ENCODE results near the gene PTPRC.

Gene PTPRC

DNA sequence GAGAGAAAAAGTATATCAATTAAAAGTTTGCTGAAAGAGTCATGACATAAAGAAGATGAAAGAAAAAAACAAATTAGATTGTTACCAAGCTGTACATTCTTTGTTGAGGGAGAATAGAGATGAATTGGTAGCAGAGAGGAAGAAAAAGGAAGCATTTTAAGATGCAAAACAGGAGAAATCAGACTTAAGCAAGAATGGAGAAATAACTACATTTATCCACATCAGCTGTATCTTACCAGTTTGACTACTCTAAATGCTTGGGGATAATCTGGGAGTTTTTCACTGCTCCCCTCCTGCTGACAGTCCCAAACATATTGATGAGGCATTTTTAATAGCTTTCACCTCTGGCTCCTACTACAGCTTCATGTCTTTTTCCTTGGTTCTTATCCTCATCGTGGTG, 16.8 kb upstream of the PTPRC start:
- DNase-seq (ENCODE audit: low spot score) = no peak
- TF ChIP-seq, protein P1, sequence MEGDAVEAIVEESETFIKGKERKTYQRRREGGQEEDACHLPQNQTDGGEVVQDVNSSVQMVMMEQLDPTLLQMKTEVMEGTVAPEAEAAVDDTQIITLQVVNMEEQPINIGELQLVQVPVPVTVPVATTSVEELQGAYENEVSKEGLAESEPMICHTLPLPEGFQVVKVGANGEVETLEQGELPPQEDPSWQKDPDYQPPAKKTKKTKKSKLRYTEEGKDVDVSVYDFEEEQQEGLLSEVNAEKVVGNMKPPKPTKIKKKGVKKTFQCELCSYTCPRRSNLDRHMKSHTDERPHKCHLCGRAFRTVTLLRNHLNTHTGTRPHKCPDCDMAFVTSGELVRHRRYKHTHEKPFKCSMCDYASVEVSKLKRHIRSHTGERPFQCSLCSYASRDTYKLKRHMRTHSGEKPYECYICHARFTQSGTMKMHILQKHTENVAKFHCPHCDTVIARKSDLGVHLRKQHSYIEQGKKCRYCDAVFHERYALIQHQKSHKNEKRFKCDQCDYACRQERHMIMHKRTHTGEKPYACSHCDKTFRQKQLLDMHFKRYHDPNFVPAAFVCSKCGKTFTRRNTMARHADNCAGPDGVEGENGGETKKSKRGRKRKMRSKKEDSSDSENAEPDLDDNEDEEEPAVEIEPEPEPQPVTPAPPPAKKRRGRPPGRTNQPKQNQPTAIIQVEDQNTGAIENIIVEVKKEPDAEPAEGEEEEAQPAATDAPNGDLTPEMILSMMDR (IDR thresholded peaks at IDR 0.05; ENCODE audit: extremely low read depth, missing control alignments) = no peak

DNA sequence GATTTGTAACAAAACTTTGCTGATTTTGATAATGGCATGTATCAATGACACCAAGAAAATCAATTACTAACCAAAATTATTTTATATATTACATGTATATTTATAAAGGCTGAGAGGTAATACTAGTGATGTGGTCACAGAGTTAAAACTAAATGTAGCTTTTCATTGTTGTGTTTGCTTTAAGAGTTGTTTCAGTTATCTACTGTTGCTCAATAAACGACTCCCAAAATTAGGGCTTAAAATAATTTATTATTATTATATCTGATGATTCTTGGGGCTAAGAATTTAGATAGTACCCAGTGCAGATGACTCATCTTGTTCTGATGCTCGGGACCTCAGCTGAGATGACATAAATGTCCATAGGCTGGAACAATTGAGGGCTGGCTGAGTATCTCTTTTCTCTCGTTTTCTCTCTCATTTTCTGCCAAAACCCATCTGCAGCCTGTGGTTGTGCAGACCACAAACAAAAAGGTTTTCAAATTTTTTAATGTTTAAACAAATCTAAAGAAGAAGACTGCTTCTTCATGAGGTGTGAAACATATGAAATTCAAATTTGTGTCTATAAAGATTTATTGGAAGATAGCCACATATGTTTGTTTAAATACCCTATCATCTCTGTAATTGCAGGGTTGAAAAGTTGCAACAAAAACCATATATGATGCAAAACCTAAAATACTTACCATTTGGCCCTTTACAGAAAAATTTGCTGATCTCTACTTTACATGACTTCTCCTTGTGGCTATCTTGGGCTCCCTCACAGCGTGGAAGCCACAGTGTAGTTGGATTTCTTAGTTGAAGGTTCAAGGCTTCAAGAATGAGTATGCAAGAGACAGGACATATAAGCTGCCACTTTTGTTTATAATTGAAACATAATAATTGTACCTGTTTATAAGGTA, 14.8 kb upstream of the PTPRC start:
- TF ChIP-seq, protein P1 (IDR thresholded peaks at IDR 0.05; ENCODE audit: extremely low read depth, missing control alignments) = no peak
- DNase-seq (ENCODE audit: low spot score) = no peak

DNA sequence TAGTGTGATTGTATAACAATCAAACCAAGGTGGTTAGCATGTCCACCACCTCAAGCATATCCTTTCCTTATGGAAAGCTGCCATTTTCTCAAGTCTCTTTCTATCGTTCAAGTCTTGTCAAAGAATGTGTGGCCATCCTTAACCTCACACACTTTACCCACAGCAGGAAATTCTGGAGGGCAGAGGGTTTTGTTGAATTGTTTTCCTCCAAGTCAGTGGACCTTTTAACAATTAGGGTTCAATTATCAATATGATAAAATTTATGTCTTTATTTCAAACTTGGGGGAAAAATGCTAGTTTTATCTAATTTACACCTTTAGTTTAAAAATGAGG, 14.2 kb upstream of the PTPRC start:
- no peak for DNase-seq (ENCODE audit: low spot score)
- TF ChIP-seq, protein P1 (IDR thresholded peaks at IDR 0.05; ENCODE audit: extremely low read depth, missing control alignments) = no peak

DNA sequence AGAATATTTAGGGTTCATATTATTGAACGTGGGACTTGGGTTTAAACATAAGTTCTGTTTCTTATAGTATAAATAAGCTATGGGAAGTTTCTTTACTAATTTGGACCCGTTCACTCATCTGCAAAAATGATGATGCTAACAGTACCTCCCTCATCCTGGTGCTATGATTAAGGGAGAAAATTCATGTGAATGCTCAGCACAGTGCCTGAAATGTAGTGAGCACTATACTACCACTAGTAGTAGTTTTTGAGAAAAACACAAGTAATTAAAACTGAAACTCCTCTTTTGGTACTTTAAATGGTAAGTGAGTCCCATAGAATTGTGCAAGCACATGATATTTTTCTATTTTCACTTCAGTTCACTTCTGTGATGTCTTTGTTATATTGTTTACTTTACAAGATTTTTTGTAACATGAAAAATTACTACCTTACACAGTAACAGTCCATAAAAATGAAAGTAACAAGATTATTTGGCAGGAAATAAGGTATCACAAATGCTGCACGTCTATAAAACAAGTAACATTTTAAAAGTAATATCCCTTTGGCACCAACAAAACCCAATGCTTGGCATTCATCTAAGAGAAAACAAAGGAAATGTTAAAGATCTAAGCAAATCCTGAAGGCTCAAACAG, 11.3 kb upstream of the PTPRC start:
- DNase-seq (ENCODE audit: low spot score) = no peak
- TF ChIP-seq, protein P1 (IDR thresholded peaks at IDR 0.05; ENCODE audit: extremely low read depth, missing control alignments) = no peak

DNA sequence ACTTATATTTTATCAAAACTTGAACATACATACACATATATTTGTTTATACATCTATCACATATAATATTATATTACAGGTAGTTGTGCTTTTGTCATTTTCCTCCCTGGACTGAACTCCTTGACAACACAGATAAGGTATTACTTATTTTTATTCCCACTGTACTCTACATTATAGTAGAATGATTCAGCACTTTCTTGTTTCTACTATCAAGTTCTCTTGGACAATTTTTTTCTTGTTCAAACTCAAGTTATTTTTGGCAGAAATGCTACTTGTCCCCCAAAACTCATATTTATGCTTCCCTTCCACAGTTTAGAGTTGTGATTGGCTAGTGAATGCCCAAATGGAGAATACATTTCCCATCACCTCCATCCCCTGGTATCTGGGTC, 10.8 kb upstream of the PTPRC start:
- TF ChIP-seq, protein P1 (IDR thresholded peaks at IDR 0.05; ENCODE audit: extremely low read depth, missing control alignments) = no peak
- no peak for DNase-seq (ENCODE audit: low spot score)

DNA sequence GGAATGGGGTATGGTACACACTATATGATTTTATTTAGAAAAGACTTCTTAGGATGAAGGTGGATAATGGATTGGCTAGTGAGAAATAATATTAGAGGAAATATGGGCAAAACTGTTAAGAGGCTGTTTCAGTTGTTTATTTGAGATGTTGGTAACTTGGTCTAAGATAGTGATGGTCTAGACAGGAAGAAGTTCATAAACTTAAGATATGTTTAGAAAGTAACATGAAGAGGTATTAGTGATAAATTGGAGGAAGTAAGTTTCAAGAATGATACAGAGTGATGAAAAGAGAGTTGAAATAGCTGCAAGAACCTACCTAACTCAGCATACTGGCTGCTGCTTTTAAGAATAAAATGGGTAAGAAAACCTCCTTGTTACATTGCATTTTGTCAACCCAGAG, 9.2 kb upstream of the PTPRC start:
- TF ChIP-seq, protein P1 (IDR thresholded peaks at IDR 0.05; ENCODE audit: extremely low read depth, missing control alignments) = no peak
- DNase-seq (ENCODE audit: low spot score) = no peak

DNA sequence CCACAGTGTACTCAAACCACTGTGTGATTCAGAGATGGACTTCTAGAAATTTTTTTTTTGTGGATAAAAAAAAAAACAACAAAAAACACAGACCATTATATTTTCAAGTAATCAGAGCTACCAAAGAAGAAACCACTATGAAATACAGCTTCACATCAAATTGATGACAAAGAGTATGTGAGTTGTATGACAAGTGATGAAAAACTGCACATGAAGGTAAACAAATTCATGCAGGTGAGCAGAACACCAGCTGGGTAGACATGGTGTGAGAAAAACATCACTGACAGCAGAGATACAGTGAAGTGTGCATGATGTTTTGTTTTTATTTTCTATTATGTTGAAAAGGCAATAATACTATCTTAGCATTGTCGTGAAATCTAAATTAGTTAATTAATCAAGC, 8.0 kb upstream of the PTPRC start:
- TF ChIP-seq, protein P1 (IDR thresholded peaks at IDR 0.05; ENCODE audit: extremely low read depth, missing control alignments) = no peak
- DNase-seq (ENCODE audit: low spot score) = no peak

All from GM20000 (cell line).